ENCODE results near the gene SPATA13. TPM values are rescaled to one million over a fixed set of nuclear protein-coding genes. Genes with fewer than 3 reads are reported as not detected.

Gene SPATA13
- total RNA-seq, 1 donor from 2014 or later, result 44.2 TPM

- Histone ChIP-seq H3K36me3 (peaks cover 23% of the 10 kb centered on the region), H3K4me1 (peaks cover 17% of the 10 kb centered on the region), H3K4me3 (no peak overlapping the region), H3K9me3 (no peaks in the 10 kb centered on the region), H3K27ac (no peak overlapping the region), H3K27me3 (ENCODE audit: low read depth) (no peaks in the 10 kb centered on the region)
- intact Hi-C loops (cut with DNase I), result no loop called here
- no peak for DNase-seq
- no peak for TF ChIP-seq CTCF (IDR thresholded peaks at IDR 0.05)
- no peak for ATAC-seq
Measured at GRCh38 chr13:24250376-24251057, 90.0 kb downstream of the SPATA13 start.

- Histone ChIP-seq H3K36me3 (peaks cover 23% of the 10 kb centered on the region), H3K4me1 (peaks cover 17% of the 10 kb centered on the region), H3K27me3 (ENCODE audit: low read depth) (no peaks in the 10 kb centered on the region), H3K27ac (peak overlapping the region; percentile 22), H3K9me3 (no peaks in the 10 kb centered on the region), H3K4me3 (peak overlapping the region; percentile 43)
- TF ChIP-seq CTCF (IDR thresholded peaks at IDR 0.05), result no peak
- ATAC-seq (peak; percentile 31 to 49), DNase-seq (no peak)
- intact Hi-C loops (cut with DNase I), result no loop called here
Measured at GRCh38 chr13:24251525-24251924, 91.0 kb downstream of the SPATA13 start.

- Histone ChIP-seq H3K9me3 (no peaks in the 10 kb centered on the region), H3K27me3 (ENCODE audit: low read depth) (no peaks in the 10 kb centered on the region), H3K4me3 (peak overlapping the region; percentile 43), H3K27ac (no peak overlapping the region), H3K4me1 (peaks cover 17% of the 10 kb centered on the region), H3K36me3 (peaks cover 23% of the 10 kb centered on the region)
- ATAC-seq (no peak), DNase-seq (no peak)
- intact Hi-C loops (cut with DNase I), result no loop called here
- no peak for TF ChIP-seq CTCF (IDR thresholded peaks at IDR 0.05)
Measured at GRCh38 chr13:24252136-24252535, 91.6 kb downstream of the SPATA13 start.

GRCh38 chr13:24253520-24254145 is 93.1 kb downstream of the SPATA13 start:
- TF ChIP-seq CTCF (IDR thresholded peaks at IDR 0.05), result no peak
- no peaks in the 10 kb centered on the region for H3K27me3 ChIP-seq (ENCODE audit: low read depth)
- H3K4me3 ChIP-seq, result peak overlapping the region; percentile 29
- peak; percentile 34 to 44 for ATAC-seq
- peak overlapping the region; percentile 78 for H3K27ac ChIP-seq
- H3K9me3 ChIP-seq, result no peaks in the 10 kb centered on the region
- intact Hi-C loops (cut with DNase I), result no loop called here
- DNase-seq, result no peak
- peaks cover 23% of the 10 kb centered on the region for H3K36me3 ChIP-seq
- H3K4me1 ChIP-seq, result peaks cover 17% of the 10 kb centered on the region

GRCh38 chr13:24254146-24254841 is 93.8 kb downstream of the SPATA13 start:
- peak overlapping the region; percentile 29 for H3K4me3 ChIP-seq
- no peaks in the 10 kb centered on the region for H3K27me3 ChIP-seq (ENCODE audit: low read depth)

More at GRCh38 chr13:24254146-24254841, 93.8 kb downstream of the SPATA13 start:
- peak; percentile 78 for DNase-seq
- TF ChIP-seq CTCF (IDR thresholded peaks at IDR 0.05), result no peak
- Histone ChIP-seq H3K27ac (peak overlapping the region; percentile 78), H3K9me3 (no peaks in the 10 kb centered on the region), H3K4me1 (peaks cover 17% of the 10 kb centered on the region), H3K36me3 (peaks cover 23% of the 10 kb centered on the region)
- ATAC-seq, result peak; percentile 86 to 93
- intact Hi-C loops (cut with DNase I), result no loop called here
